Activated naive CD8-positive, alpha-beta T cell treated with anti-CD3 and anti-CD28 coated beads, Interleukin-2, amount 10 ng/mL, durations not matched to agents 7 days and 5 days (primary cell): Measurements from ENCODE around the gene MCM9. TPM values are rescaled to one million over a fixed set of nuclear protein-coding genes. Genes with fewer than 3 reads are reported as not detected.

Source experiments
- ATAC-seq: fragments of 150-1000 bp; cut with Tn5 transposase; one replicate; pipeline ENCODE4 v1.10.0; 2021; ENCODE audit warnings: low read depth, moderate library complexity
- POLR2A ChIA-PET: fragments of 350-600 bp; sonication (Branson Sonifier 250); formaldehyde crosslinking; loops from one replicate; lab custom pipeline; 2021; ENCODE audit warnings: antibody characterized with exemption; lab: Charles Lee
- DNase-seq: peaks from one replicate; pipeline ENCODE4 v3.0.0; 2021
- H3K27ac Mint-ChIP-seq: one replicate; pipeline ENCODE4 v1.8.0; 2022; ENCODE audit warnings: mild to moderate bottlenecking, mixed read lengths
- H3K27me3 Mint-ChIP-seq: one replicate; pipeline ENCODE4 v1.8.0; 2022; ENCODE audit warnings: mild to moderate bottlenecking, moderate library complexity, mixed read lengths
- H3K36me3 Mint-ChIP-seq: one replicate; pipeline ENCODE4 v1.8.0; 2021; ENCODE audit warnings: mild to moderate bottlenecking, mixed read lengths
- H3K4me1 Mint-ChIP-seq: one replicate; pipeline ENCODE4 v1.8.0; 2021; ENCODE audit warnings: mixed read lengths
- H3K4me3 Mint-ChIP-seq: one replicate; pipeline ENCODE4 v1.8.0; 2022; ENCODE audit warnings: mild to moderate bottlenecking, moderate library complexity, mixed read lengths
- H3K9me3 Mint-ChIP-seq: one replicate; pipeline ENCODE4 v1.8.0; 2021; ENCODE audit warnings: mixed read lengths
- total RNA-seq, 2 experiments: library from RNA; stranded (reverse); gene quantifications; one replicate each; pipeline ENCODE4 v1.2.3, GENCODE V29; 2021

Gene MCM9
- total RNA-seq = 10 to 100 TPM; 22.8 to 25.1 TPM

GRCh38 chr6:118934461-118935330, at the start of gene MCM9:
Gene MCM9 (minus strand): TSS chr6:118935159. CDS start chr6:118931723, 3,436 bp downstream.
- peak within 1 kb of the TSS; percentile 89 for H3K27ac Mint-ChIP-seq
- peak; percentile 96 for ATAC-seq
- POLR2A ChIA-PET = interaction anchor here (0.6 to 2.6 kb wide), 8 partner anchors 21 to 381 kb away, joined by 3 to 27 read pairs (median 4); partner anchors contain the start of gene ASF1A
- DNase-seq = peak; percentile 95
- H3K36me3 Mint-ChIP-seq = peaks cover 30% of the 10 kb centered on the region
- peak within 1 kb of the TSS; percentile 89 for H3K4me3 Mint-ChIP-seq
- H3K9me3 Mint-ChIP-seq = peaks cover 2% of the 10 kb centered on the region
- H3K4me1 Mint-ChIP-seq = peaks cover 24% of the 10 kb centered on the region
- no peaks in the 10 kb centered on the region for H3K27me3 Mint-ChIP-seq

DNA sequence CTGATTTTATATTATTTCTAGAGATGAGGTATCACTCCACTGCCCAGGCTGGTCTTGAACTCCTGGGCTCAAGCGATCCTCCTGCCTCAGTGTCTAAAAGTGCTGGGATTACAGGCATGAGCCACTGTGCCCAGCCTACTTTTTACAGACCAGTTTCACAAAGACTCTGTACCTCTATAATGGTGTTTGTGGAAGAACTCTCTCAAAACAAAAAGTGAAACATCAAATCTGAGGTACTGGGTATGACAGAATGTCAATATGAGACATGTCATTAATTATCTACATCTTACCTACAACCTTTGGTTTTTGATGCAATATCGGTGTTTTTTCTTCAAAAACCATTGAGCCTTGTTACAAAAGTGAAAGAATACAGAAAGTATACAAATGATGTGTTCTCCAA, 49.4 kb upstream of the MCM9 start:
- no peaks in the 10 kb centered on the region for H3K9me3 Mint-ChIP-seq
- DNase-seq = no peak
- H3K4me3 Mint-ChIP-seq = no peak overlapping the region
- H3K4me1 Mint-ChIP-seq = peaks cover 5% of the 10 kb centered on the region
- H3K27me3 Mint-ChIP-seq = no peaks in the 10 kb centered on the region
- H3K27ac Mint-ChIP-seq = no peak overlapping the region
- no peak for ATAC-seq
- POLR2A ChIA-PET = no interaction called here
- H3K36me3 Mint-ChIP-seq = no peaks in the 10 kb centered on the region

GRCh38 chr6:118982575-118982911, 47.6 kb upstream of the MCM9 start:
- H3K4me3 Mint-ChIP-seq = no peak overlapping the region
- no peak for ATAC-seq
- POLR2A ChIA-PET = no interaction called here
- no peaks in the 10 kb centered on the region for H3K27me3 Mint-ChIP-seq
- peaks cover 5% of the 10 kb centered on the region for H3K4me1 Mint-ChIP-seq
- no peaks in the 10 kb centered on the region for H3K9me3 Mint-ChIP-seq
- no peak for DNase-seq
- H3K36me3 Mint-ChIP-seq = peaks cover 4% of the 10 kb centered on the region
- no peak overlapping the region for H3K27ac Mint-ChIP-seq

DNA sequence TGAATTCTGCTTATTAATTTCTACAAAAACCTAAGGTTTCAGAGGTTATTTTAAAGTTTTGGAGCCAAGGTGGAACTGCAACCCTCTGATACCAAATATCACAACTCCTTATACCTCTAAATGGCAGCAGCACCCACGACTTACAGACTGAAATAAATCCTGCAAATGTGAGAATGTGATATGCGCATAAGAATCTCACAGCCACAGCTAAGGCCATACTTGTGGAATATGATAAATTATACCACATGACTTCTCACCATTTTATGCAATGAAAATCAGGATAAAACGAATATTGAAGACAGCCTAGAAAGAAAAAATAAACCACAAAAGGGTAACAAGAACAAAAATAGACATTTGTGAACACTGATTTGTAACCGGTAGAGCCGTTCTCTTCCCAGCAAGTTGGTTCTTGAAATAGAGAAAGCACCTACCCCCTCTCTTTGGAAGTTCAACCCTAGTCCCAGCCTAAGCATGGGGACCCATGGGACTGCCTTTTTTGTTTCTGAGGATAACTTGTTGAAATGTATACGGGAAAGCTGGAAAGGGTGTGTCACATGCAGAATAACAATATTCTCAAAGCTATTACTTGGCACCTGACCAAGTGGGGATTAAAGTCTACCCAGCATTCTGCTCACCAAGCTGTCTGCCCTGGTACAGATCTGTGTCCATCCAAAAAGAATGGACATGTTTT, 47.1 kb upstream of the MCM9 start:
- peaks cover 4% of the 10 kb centered on the region for H3K36me3 Mint-ChIP-seq
- no peaks in the 10 kb centered on the region for H3K9me3 Mint-ChIP-seq
- H3K27ac Mint-ChIP-seq = no peak overlapping the region
- no peak for DNase-seq
- no peak for ATAC-seq
- H3K27me3 Mint-ChIP-seq = no peaks in the 10 kb centered on the region
- peaks cover 5% of the 10 kb centered on the region for H3K4me1 Mint-ChIP-seq
- H3K4me3 Mint-ChIP-seq = no peak overlapping the region
- POLR2A ChIA-PET = no interaction called here

GRCh38 chr6:118980063-118980462, 45.1 kb upstream of the MCM9 start:
- Mint-ChIP-seq H3K27me3 (no peaks in the 10 kb centered on the region), H3K4me3 (no peak overlapping the region), H3K36me3 (peaks cover 4% of the 10 kb centered on the region), H3K27ac (no peak overlapping the region), H3K4me1 (peaks cover 2% of the 10 kb centered on the region), H3K9me3 (no peaks in the 10 kb centered on the region)
- POLR2A ChIA-PET = no interaction called here
- ATAC-seq = no peak
- DNase-seq = no peak

- Mint-ChIP-seq H3K27me3 (no peaks in the 10 kb centered on the region), H3K27ac (no peak overlapping the region), H3K9me3 (no peaks in the 10 kb centered on the region), H3K36me3 (peaks cover 4% of the 10 kb centered on the region), H3K4me1 (no peaks in the 10 kb centered on the region), H3K4me3 (no peak overlapping the region)
- DNase-seq (no peak), ATAC-seq (no peak)
- POLR2A ChIA-PET = no interaction called here
Observed at GRCh38 chr6:118974790-118975189, 39.8 kb upstream of the MCM9 start.

DNA sequence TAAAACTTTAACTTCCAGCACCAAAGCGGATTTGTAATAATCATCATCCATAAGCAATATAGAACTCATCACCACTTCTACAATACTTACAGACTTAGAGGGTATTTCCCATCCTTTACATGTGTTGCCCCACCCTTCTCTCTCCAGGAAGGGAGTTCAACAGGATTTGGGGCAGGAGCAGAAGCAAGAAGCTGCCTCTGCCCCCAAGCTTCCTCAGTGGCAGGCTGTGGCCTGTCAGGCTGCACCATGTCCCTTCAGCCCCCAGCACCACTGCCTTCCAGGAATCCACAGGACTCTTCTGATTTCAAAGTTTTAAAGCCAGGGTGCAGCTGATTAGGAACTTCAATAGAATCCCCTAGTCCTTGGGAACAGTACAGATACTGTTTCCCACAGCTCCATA, 36.7 kb upstream of the MCM9 start:
- H3K4me3 Mint-ChIP-seq = no peak overlapping the region
- POLR2A ChIA-PET = no interaction called here
- no peak overlapping the region for H3K27ac Mint-ChIP-seq
- H3K27me3 Mint-ChIP-seq = no peaks in the 10 kb centered on the region
- no peak for ATAC-seq
- no peaks in the 10 kb centered on the region for H3K36me3 Mint-ChIP-seq
- no peaks in the 10 kb centered on the region for H3K9me3 Mint-ChIP-seq
- no peak for DNase-seq
- H3K4me1 Mint-ChIP-seq = no peaks in the 10 kb centered on the region

DNA sequence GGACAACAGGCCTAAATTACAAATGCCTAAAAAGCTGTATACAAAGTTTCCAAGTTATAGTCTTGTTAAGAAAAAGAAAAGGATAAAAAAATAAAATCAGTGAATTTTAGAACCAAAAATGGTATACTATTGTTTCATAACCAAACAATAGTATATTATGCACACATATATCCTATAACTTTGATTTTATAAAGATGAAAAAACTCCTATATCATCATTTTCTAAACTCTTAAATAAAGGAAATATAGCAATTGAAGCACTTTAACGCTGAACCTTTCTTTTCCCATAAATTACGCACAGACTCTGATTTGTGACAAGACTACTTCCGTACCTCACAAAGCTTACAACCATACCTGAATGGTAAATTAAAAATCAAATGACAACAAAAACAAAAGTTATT, 35.9 kb upstream of the MCM9 start:
- POLR2A ChIA-PET = no interaction called here

DNA sequence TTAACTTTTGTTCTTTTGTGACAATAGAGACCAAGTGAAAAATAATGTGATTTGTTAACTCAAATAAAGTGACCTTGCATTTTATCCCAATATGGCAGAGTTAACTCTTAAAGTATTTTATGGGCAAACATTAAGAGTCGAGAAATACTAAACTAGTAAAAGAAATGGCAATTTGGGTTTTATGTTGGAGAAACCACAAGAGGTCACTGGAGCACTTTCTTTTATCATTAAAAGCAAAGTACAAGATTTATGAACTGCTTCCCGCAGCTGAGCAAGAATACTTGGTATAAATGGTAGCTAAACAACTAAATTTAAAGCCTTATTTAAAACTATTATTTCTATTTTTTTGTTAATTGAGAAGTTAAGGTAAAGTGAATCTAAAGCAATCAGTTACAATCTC, 33.5 kb upstream of the MCM9 start:
- no peaks in the 10 kb centered on the region for H3K4me1 Mint-ChIP-seq

More for the DNA sequence above, 35.9 kb upstream of the MCM9 start:
- no peaks in the 10 kb centered on the region for H3K36me3 Mint-ChIP-seq
- H3K4me3 Mint-ChIP-seq = no peak overlapping the region
- no peaks in the 10 kb centered on the region for H3K9me3 Mint-ChIP-seq
- no peak overlapping the region for H3K27ac Mint-ChIP-seq
- no peaks in the 10 kb centered on the region for H3K4me1 Mint-ChIP-seq
- ATAC-seq (no peak), DNase-seq (no peak)
- H3K27me3 Mint-ChIP-seq = no peaks in the 10 kb centered on the region

GRCh38 chr6:118967239-118967638, 32.3 kb upstream of the MCM9 start:
- no peaks in the 10 kb centered on the region for H3K36me3 Mint-ChIP-seq
- no peak for DNase-seq
- H3K27me3 Mint-ChIP-seq = no peaks in the 10 kb centered on the region
- POLR2A ChIA-PET = no interaction called here
- no peak overlapping the region for H3K4me3 Mint-ChIP-seq
- H3K27ac Mint-ChIP-seq = no peak overlapping the region
- ATAC-seq = no peak
- H3K4me1 Mint-ChIP-seq = no peaks in the 10 kb centered on the region
- H3K9me3 Mint-ChIP-seq = no peaks in the 10 kb centered on the region

More for the DNA sequence above, 33.5 kb upstream of the MCM9 start:
- no peaks in the 10 kb centered on the region for H3K27me3 Mint-ChIP-seq
- POLR2A ChIA-PET = no interaction called here
- H3K4me3 Mint-ChIP-seq = no peak overlapping the region
- DNase-seq (no peak), ATAC-seq (no peak)
- no peaks in the 10 kb centered on the region for H3K36me3 Mint-ChIP-seq
- H3K9me3 Mint-ChIP-seq = no peaks in the 10 kb centered on the region
- H3K27ac Mint-ChIP-seq = no peak overlapping the region

DNA sequence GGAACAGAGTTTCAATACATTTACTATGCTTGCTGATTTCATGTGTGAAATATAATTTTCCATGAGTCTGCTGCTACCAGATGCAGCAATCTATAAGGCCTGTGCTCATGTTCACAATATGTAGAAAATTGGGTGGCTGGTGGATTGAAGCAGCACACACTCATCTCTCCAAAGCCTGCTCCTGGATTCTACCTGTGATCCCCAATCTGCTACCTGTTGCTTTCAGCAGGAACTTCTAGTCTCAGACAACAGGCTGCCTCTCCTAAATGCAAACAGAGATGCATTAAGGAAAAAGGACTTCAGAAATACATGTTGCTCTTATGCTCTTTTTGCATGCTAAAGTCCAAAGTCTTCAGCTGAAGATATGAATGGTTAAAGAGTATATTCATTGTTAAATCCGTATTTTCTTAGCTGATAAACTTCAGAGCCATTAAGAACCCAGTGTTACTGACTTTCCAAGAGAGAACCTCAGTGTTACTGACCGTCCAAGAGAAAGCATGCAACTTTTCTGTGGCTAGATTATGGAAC, 30.9 kb upstream of the MCM9 start:
- no peak for ATAC-seq

GRCh38 chr6:118965371-118965770, 30.4 kb upstream of the MCM9 start:
- H3K36me3 Mint-ChIP-seq = no peaks in the 10 kb centered on the region
- no peak overlapping the region for H3K4me3 Mint-ChIP-seq
- no peaks in the 10 kb centered on the region for H3K9me3 Mint-ChIP-seq
- no peaks in the 10 kb centered on the region for H3K27me3 Mint-ChIP-seq
- H3K4me1 Mint-ChIP-seq = no peaks in the 10 kb centered on the region
- no peak overlapping the region for H3K27ac Mint-ChIP-seq
- DNase-seq (no peak), ATAC-seq (no peak)
- POLR2A ChIA-PET = no interaction called here

More for the DNA sequence above, 30.9 kb upstream of the MCM9 start:
- H3K36me3 Mint-ChIP-seq = no peaks in the 10 kb centered on the region
- H3K4me3 Mint-ChIP-seq = no peak overlapping the region
- H3K27ac Mint-ChIP-seq = no peak overlapping the region
- no peaks in the 10 kb centered on the region for H3K27me3 Mint-ChIP-seq
- H3K4me1 Mint-ChIP-seq = no peaks in the 10 kb centered on the region
- no peaks in the 10 kb centered on the region for H3K9me3 Mint-ChIP-seq
- POLR2A ChIA-PET = no interaction called here
- no peak for DNase-seq

GRCh38 chr6:118963003-118963402, 28.0 kb upstream of the MCM9 start:
- H3K4me1 Mint-ChIP-seq = peaks cover 11% of the 10 kb centered on the region
- no peaks in the 10 kb centered on the region for H3K36me3 Mint-ChIP-seq
- ATAC-seq = no peak
- no peak overlapping the region for H3K27ac Mint-ChIP-seq
- no peak overlapping the region for H3K4me3 Mint-ChIP-seq
- no peaks in the 10 kb centered on the region for H3K27me3 Mint-ChIP-seq
- no peaks in the 10 kb centered on the region for H3K9me3 Mint-ChIP-seq
- POLR2A ChIA-PET = no interaction called here
- no peak for DNase-seq

DNA sequence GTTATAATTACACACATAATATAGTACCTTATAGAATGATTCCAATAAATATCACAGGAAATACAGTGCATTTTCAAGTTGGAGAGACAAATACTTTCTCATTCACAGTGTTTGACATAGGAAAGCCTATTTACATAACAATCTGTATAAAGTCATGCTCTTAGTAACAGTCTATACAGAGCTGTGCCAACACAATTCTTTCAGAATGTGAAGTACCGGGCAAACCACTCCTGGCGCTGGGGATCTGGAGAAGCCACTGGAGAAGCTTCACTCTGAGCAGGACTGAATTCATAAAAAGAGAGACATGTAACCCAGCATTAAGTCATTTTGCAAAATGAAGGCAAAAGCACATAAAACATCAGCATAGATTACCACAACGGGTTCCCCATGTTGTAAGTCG, 24.9 kb upstream of the MCM9 start:
- Mint-ChIP-seq H3K27ac (no peak overlapping the region), H3K9me3 (no peaks in the 10 kb centered on the region), H3K36me3 (peaks cover 1% of the 10 kb centered on the region), H3K4me3 (no peak overlapping the region), H3K27me3 (no peaks in the 10 kb centered on the region), H3K4me1 (peaks cover 11% of the 10 kb centered on the region)
- POLR2A ChIA-PET = no interaction called here
- ATAC-seq (no peak), DNase-seq (no peak)
